Measurements from ENCODE around the gene SRGAP2. TPM values are rescaled to one million over a fixed set of nuclear protein-coding genes. Genes with fewer than 3 reads are reported as not detected.
"Not testable (repeated sequence)": the region's sequence is repeated elsewhere in the genome, so short reads cannot be mapped to it uniquely, and the experiment has no call there.

The SRGAP2 gene
- total RNA-seq, 2 experiments from 2014 or later = 96.1 to 108 TPM

DNA sequence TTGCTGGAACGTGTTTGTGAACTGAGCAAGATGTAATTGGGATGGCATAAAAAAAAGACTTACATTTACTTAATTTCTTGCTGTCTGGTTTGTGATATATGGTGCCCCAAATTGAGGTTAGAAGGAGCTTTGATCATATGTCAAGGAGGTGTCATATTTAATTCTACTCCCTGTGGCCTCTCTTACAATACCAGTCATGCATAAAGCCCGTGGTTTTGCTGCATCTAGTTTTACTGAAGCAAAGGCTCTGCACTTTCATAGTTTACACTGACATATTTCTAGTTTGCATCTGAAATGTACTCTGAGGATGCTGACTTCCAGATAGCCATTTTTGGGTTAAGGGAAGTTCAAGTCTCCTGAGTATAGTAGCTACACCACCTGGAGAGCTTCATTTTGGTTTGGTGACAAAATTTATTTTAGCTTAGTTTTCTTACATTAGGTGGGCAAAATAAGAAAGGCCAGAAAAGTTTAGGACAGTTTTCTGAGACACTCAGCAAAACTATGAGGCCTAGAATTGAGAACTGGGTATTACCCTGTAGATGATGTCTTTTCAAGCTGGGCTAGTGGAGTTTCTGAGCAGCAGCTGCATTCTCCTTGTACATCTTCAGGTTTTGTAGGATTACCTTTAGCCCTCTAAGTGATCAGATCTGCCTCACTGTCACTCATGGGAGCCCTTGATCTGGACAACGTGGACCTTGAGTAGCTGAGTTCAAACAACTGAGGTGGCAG, 47.8 kb downstream of the SRGAP2 start:
- H3K36me3 Mint-ChIP-seq (ENCODE audit: low read depth); CTCF ChIA-PET; POLR2A ChIA-PET; DNase-seq; H3K4me1 Mint-ChIP-seq; H3K4me3 Mint-ChIP-seq; H3K9me3 Mint-ChIP-seq; H3K27me3 Mint-ChIP-seq; H3K27ac Mint-ChIP-seq: not testable (repeated sequence)

GRCh38 chr1:206252680-206253335, 49.5 kb downstream of the SRGAP2 start:
- H3K4me1 Mint-ChIP-seq; H3K36me3 Mint-ChIP-seq (ENCODE audit: low read depth); CTCF ChIA-PET; H3K27ac Mint-ChIP-seq; H3K27me3 Mint-ChIP-seq; POLR2A ChIA-PET; H3K9me3 Mint-ChIP-seq; DNase-seq; H3K4me3 Mint-ChIP-seq: not testable (repeated sequence)

Other genes with a start within 250 kb of the SRGAP2 start
- not detected for gene RAB7B, start 200.1 kb upstream of the SRGAP2 start, total RNA-seq
- not detected for gene CTSE, start 179.6 kb upstream of the SRGAP2 start, total RNA-seq
- gene RHEX, start 150.4 kb upstream of the SRGAP2 start, total RNA-seq = not detected
- gene AVPR1B, start 86.2 kb upstream of the SRGAP2 start, total RNA-seq = not detected
- gene FAM72A, start 702 bp upstream of the SRGAP2 start, total RNA-seq = 10 to 100 TPM; 31.6 to 34.1 TPM

Measured in activated CD4-positive, alpha-beta memory T cell treated with anti-CD3 and anti-CD28 coated beads, Interleukin-2, amount 10 ng/mL, durations not matched to agents 7 days and 5 days (primary cell).